K562 (cell line): ENCODE results near the gene HAPLN2. TPM values are rescaled to one million over a fixed set of nuclear protein-coding genes. Genes with fewer than 3 reads are reported as not detected.

ENCODE experiments used
- HMG20B ChIP-seq: fragments of 250-450 bp; sonication (Bioruptor Pico); IDR thresholded peaks from 2 replicates; pipeline ENCODE4 v1.5.0; 2021; ENCODE audit warnings: mild to moderate bottlenecking
- HNRNPK ChIP-seq: fragments of 200-400 bp; formaldehyde crosslinking; IDR thresholded peaks from one replicate; pipeline ENCODE4 v1.6.1; 2018; ENCODE audit warnings: mild to moderate bottlenecking, low read depth, low read length; ENCODE audit not compliant: poor library complexity, severe bottlenecking
- NFE2 ChIP-seq: IDR thresholded peaks from 2 replicates; pipeline ENCODE4 v1.6.1; 2014; ENCODE audit warnings: antibody characterized with exemption, low read depth
- POU5F1 ChIP-seq: fragments of 150-350 bp; IDR thresholded peaks from 2 replicates; pipeline ENCODE4 v1.6.1; 2014; ENCODE audit warnings: borderline replicate concordance, low read length, low read depth, mild to moderate bottlenecking; ENCODE audit not compliant: partially characterized antibody
- SIX5 ChIP-seq, 2 experiments: IDR thresholded peaks; 2 replicates each; pipeline ENCODE4 v1.6.1; 2011; ENCODE audit warnings: low read length in 2 of 2, borderline replicate concordance in 1 of 2, low read depth in 1 of 2, mild to moderate bottlenecking in 1 of 2, moderate library complexity in 1 of 2; ENCODE audit not compliant: insufficient read depth in 1 of 2
- TAF9B ChIP-seq: fragments of 450-650 bp; IDR thresholded peaks from 2 replicates; pipeline ENCODE4 v1.6.1; 2018; ENCODE audit warnings: mild to moderate bottlenecking; ENCODE audit not compliant: partially characterized antibody
- ZNF143 ChIP-seq: sonication (generic); formaldehyde crosslinking; IDR thresholded peaks from 2 replicates; pipeline ENCODE4 v1.9.0; 2022; ENCODE audit warnings: mild to moderate bottlenecking, missing genetic modification reagents
- ZNF175 ChIP-seq: fragments of 200-800 bp; sonication (Bioruptor generic); IDR thresholded peaks from 2 replicates; pipeline ENCODE4 v1.6.1; 2016; ENCODE audit warnings: low read depth, mild to moderate bottlenecking, missing genetic modification characterization, missing compliant biosample characterization
- polyA plus RNA-seq, 8 experiments: library from polyadenylated mRNA; depleted of rRNA in 4 of 8; stranded (reverse) in 5 of 8; unstranded in 3 of 8; fragments of >200 nt; fragmentation: Nextera tagmentation in 2 of 8; fragmentation: Illumina TruSeq in 1 of 8; extraction: Ambion mirVana in 2 of 8; extraction: Trizol in 1 of 8; gene quantifications; 2 replicates each; pipeline versions ENCODE4 v1.2.1 to v1.2.3, GENCODE V29; 2011 to 2014; ENCODE audit warnings: inconsistent platforms in 1 of 8, missing spikeins in 1 of 8
- total RNA-seq, 7 experiments: library from RNA; depleted of rRNA in 6 of 7; stranded (reverse); fragments of >200 nt in 6 of 7; fragmentation: Illumina TruSeq in 2 of 7; extraction: Trizol in 2 of 7; gene quantifications; 2 replicates each; pipeline versions ENCODE4 v1.2.1 to v1.2.3, GENCODE V29; 2011 to 2021; ENCODE audit warnings: low replicate concordance in 1 of 7
- TF ChIP-seq, protein P1 (sequence below), 2 experiments: fragments of 450-650 bp in 1 of 2; sonication (generic) in 1 of 2; formaldehyde crosslinking in 1 of 2; IDR thresholded peaks; 2 replicates each; pipeline versions ENCODE4 v1.7.1 to v1.9.0; 2016 to 2022; ENCODE audit warnings: inconsistent platforms in 1 of 2, mild to moderate bottlenecking in 1 of 2, missing genetic modification reagents in 1 of 2
- TF ChIP-seq, protein P2 (sequence below): fragments of 250-450 bp; sonication (Bioruptor Pico); IDR thresholded peaks from 2 replicates; pipeline ENCODE4 v1.5.0; 2020; ENCODE audit warnings: mild to moderate bottlenecking
- TF ChIP-seq, protein P3 (sequence below): fragments of 450-650 bp; conservative IDR thresholded peaks from 2 replicates; pipeline ENCODE4 v1.6.1; 2016; ENCODE audit warnings: missing genetic modification characterization, low read depth, mild to moderate bottlenecking, control low read depth, missing compliant biosample characterization

Gene HAPLN2
- total and polyA plus RNA-seq, 9 of the 15 experiments (the other 6 are each of a cell fraction or from before 2014, with no cell fraction given), result 0.14 to 5.2 (median 3.8) TPM; not detected in 4

DNA sequence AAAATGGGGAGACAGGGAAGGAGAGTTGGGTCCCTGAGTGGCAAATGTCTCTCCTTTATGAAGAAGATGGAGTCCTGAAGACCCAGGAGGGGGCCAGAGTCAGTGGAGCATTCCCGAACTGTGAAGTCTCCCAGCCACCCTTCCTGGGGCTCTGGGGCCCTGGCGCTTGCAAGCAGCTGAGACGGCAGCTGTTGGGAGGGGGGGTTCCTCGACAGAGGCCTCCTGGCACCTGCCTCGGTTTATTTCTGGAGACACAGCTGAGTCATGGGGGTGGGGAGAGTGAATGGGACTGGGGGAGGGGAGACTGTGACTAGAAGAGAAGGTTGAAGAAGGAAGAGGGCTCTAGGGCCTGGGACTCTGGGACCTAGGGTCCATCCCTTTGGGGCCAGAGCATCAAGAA, 44.0 kb downstream of the HAPLN2 start (continued):
- TF ChIP-seq, protein P1, sequence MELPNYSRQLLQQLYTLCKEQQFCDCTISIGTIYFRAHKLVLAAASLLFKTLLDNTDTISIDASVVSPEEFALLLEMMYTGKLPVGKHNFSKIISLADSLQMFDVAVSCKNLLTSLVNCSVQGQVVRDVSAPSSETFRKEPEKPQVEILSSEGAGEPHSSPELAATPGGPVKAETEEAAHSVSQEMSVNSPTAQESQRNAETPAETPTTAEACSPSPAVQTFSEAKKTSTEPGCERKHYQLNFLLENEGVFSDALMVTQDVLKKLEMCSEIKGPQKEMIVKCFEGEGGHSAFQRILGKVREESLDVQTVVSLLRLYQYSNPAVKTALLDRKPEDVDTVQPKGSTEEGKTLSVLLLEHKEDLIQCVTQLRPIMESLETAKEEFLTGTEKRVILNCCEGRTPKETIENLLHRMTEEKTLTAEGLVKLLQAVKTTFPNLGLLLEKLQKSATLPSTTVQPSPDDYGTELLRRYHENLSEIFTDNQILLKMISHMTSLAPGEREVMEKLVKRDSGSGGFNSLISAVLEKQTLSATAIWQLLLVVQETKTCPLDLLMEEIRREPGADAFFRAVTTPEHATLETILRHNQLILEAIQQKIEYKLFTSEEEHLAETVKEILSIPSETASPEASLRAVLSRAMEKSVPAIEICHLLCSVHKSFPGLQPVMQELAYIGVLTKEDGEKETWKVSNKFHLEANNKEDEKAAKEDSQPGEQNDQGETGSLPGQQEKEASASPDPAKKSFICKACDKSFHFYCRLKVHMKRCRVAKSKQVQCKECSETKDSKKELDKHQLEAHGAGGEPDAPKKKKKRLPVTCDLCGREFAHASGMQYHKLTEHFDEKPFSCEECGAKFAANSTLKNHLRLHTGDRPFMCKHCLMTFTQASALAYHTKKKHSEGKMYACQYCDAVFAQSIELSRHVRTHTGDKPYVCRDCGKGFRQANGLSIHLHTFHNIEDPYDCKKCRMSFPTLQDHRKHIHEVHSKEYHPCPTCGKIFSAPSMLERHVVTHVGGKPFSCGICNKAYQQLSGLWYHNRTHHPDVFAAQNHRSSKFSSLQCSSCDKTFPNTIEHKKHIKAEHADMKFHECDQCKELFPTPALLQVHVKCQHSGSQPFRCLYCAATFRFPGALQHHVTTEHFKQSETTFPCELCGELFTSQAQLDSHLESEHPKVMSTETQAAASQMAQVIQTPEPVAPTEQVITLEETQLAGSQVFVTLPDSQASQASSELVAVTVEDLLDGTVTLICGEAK (IDR thresholded peaks at IDR 0.05), result no peak
- TF ChIP-seq, protein P1 (CRISPR knock-in tag; IDR thresholded peaks at IDR 0.05), result no peak
- TF ChIP-seq HMG20B (CRISPR knock-in tag), result no peak
- TF ChIP-seq POU5F1, result no peak
- no peak for TF ChIP-seq HNRNPK
- TF ChIP-seq SIX5 (IDR thresholded peaks at IDR 0.05; ENCODE audit: borderline replicate concordance in 1 of 2, insufficient read depth in 1 of 2, low read depth in 1 of 2, low read length in 2 of 2), result no peak
- no peak for TF ChIP-seq TAF9B
- TF ChIP-seq ZNF143 (CRISPR knock-in tag), result no peak
- TF ChIP-seq, protein P2, sequence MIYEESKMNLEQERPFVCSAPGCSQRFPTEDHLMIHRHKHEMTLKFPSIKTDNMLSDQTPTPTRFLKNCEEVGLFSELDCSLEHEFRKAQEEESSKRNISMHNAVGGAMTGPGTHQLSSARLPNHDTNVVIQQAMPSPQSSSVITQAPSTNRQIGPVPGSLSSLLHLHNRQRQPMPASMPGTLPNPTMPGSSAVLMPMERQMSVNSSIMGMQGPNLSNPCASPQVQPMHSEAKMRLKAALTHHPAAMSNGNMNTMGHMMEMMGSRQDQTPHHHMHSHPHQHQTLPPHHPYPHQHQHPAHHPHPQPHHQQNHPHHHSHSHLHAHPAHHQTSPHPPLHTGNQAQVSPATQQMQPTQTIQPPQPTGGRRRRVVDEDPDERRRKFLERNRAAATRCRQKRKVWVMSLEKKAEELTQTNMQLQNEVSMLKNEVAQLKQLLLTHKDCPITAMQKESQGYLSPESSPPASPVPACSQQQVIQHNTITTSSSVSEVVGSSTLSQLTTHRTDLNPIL (CRISPR knock-in tag), result no peak
- TF ChIP-seq, protein P3, sequence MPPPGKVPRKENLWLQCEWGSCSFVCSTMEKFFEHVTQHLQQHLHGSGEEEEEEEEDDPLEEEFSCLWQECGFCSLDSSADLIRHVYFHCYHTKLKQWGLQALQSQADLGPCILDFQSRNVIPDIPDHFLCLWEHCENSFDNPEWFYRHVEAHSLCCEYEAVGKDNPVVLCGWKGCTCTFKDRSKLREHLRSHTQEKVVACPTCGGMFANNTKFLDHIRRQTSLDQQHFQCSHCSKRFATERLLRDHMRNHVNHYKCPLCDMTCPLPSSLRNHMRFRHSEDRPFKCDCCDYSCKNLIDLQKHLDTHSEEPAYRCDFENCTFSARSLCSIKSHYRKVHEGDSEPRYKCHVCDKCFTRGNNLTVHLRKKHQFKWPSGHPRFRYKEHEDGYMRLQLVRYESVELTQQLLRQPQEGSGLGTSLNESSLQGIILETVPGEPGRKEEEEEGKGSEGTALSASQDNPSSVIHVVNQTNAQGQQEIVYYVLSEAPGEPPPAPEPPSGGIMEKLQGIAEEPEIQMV (tag), result no peak
- TF ChIP-seq NFE2, result peak; percentile 82
- no peak for TF ChIP-seq ZNF175 (CRISPR knock-in tag)
